HG02973 (cell line): ENCODE data around the gene CRACR2A.

Experiments used
- ATAC-seq: cut with Tn5 transposase; IDR thresholded peaks from one replicate; pipeline ENCODE4 v1.9.1; 2021; ENCODE audit warnings: moderate library complexity; ENCODE audit not compliant: unreplicated experiment

Gene CRACR2A

GRCh38 chr12:3692616-3693365 is 60.1 kb downstream of the CRACR2A start:
- no peak for ATAC-seq

GRCh38 chr12:3686463-3686862 is 66.4 kb downstream of the CRACR2A start:
- no peak for ATAC-seq

- ATAC-seq, result no peak
These were observed 67.1 kb downstream of the CRACR2A start for GRCh38 chr12:3685830-3686229.

- no peak for ATAC-seq
These were observed 68.4 kb downstream of the CRACR2A start for GRCh38 chr12:3684449-3685051.

- no peak for ATAC-seq
These were observed 69.2 kb downstream of the CRACR2A start for GRCh38 chr12:3683670-3684069.

- ATAC-seq, result no peak
These were observed 71.3 kb downstream of the CRACR2A start for GRCh38 chr12:3681595-3682061.

- no peak for ATAC-seq
These were observed 71.9 kb downstream of the CRACR2A start for GRCh38 chr12:3680919-3681594.

- ATAC-seq, result no peak
These were observed 73.1 kb downstream of the CRACR2A start for GRCh38 chr12:3679831-3680230.

GRCh38 chr12:3677609-3678008 is 75.3 kb downstream of the CRACR2A start:
- ATAC-seq, result no peak

- no peak for ATAC-seq
These were observed 78.8 kb downstream of the CRACR2A start for GRCh38 chr12:3673981-3674708.

- no peak for ATAC-seq
These were observed 80.8 kb downstream of the CRACR2A start for GRCh38 chr12:3672113-3672509.

GRCh38 chr12:3671330-3672112 is 81.4 kb downstream of the CRACR2A start:
- ATAC-seq, result no peak

GRCh38 chr12:3670083-3670620 is 82.8 kb downstream of the CRACR2A start:
- no peak for ATAC-seq

- ATAC-seq, result no peak
These were observed 83.3 kb downstream of the CRACR2A start for GRCh38 chr12:3669594-3669993.

- no peak for ATAC-seq
These were observed 84.3 kb downstream of the CRACR2A start for GRCh38 chr12:3668479-3669165.

GRCh38 chr12:3667485-3667884 is 85.4 kb downstream of the CRACR2A start:
- no peak for ATAC-seq

GRCh38 chr12:3666441-3666840 is 86.5 kb downstream of the CRACR2A start:
- no peak for ATAC-seq

- no peak for ATAC-seq
These were observed 90.4 kb downstream of the CRACR2A start for GRCh38 chr12:3662521-3662921.

GRCh38 chr12:3661028-3661427 is 91.9 kb downstream of the CRACR2A start:
- ATAC-seq, result no peak
